A549 (cell line): ENCODE measurements around the gene GM2A. TPM values are rescaled to one million over a fixed set of nuclear protein-coding genes. Genes with fewer than 3 reads are reported as not detected.

Experiments
- ATAC-seq, 2 experiments: fragments of 200-7000 bp in 1 of 2; fragments of >200 bp in 1 of 2; cut with Nextera tagmentation in 1 of 2; cut with Tn5 transposase in 1 of 2; 3 replicates each; pipeline versions ENCODE4 v1.8.0 to v1.9.1; 2018 to 2020; ENCODE audit warnings: mild to moderate bottlenecking in 1 of 2, moderate library complexity in 1 of 2
- CTCF ChIA-PET: fragments of 300-600 bp; sonication (Branson Sonifier 250); formaldehyde crosslinking; extraction: SDS; loops from one replicate; lab custom pipeline; 2021; ENCODE audit warnings: antibody characterized with exemption, inconsistent platforms; lab: Yijun Ruan, JAX
- POLR2A ChIA-PET: fragments of 350-600 bp; formaldehyde crosslinking; extraction: SDS; loops from one replicate; lab custom pipeline; 2021; ENCODE audit warnings: antibody characterized with exemption, inconsistent platforms; lab: Yijun Ruan, JAX
- DNase-seq, 2 experiments: peaks; one replicate each; pipeline versions ENCODE4 v3.0.0 to v3.0.0-alpha.2; 2011 to 2016; ENCODE audit warnings: low read depth in 1 of 2, low spot score in 1 of 2
- FAIRE-seq: peaks from 2 replicates; lab custom pipeline; 2011; peaks lifted over from hg19 to GRCh38; lab: Jason Lieb, UNC
- H3K27ac ChIP-seq, 2 experiments: fragments of >200 bp; sonication (Bioruptor Twin); formaldehyde crosslinking; 3 replicates each; pipeline ENCODE4 v1.5.1; 2016 to 2017
- H3K4me1 ChIP-seq: fragments of >200 bp; sonication (Bioruptor Twin); formaldehyde crosslinking; 3 replicates; pipeline ENCODE4 v1.6.1; 2016
- H3K4me2 ChIP-seq: fragments of >200 bp; sonication (Bioruptor Twin); formaldehyde crosslinking; 3 replicates; pipeline ENCODE4 v1.6.1; 2016
- H3K4me3 ChIP-seq: fragments of >200 bp; sonication (Bioruptor Twin); formaldehyde crosslinking; 3 replicates; pipeline ENCODE4 v1.5.1; 2016
- H3K9me3 ChIP-seq: fragments of >200 bp; sonication (Bioruptor Twin); formaldehyde crosslinking; 3 replicates; pipeline ENCODE4 v1.6.1; 2016
- ATOH8 ChIP-seq: fragments of 250-450 bp; sonication (Bioruptor Pico); IDR thresholded peaks from 2 replicates; pipeline ENCODE4 v1.5.0; 2020; ENCODE audit warnings: low read depth, mild to moderate bottlenecking, moderate library complexity
- CBX2 ChIP-seq: fragments of 200-600 bp; sonication (generic); IDR thresholded peaks from 2 replicates; pipeline ENCODE4 v1.6.1; 2016; ENCODE audit warnings: low read depth, mild to moderate bottlenecking, borderline replicate concordance
- CEBPB ChIP-seq, 2 experiments: fragments of >200 bp in 1 of 2; sonication (Bioruptor Twin) in 1 of 2; formaldehyde crosslinking in 1 of 2; IDR thresholded peaks; 2 replicates each; pipeline ENCODE4 v1.6.1; 2012 to 2016
- ESRRA ChIP-seq: fragments of 150-350 bp; IDR thresholded peaks from 2 replicates; pipeline ENCODE4 v1.6.1; 2014; ENCODE audit warnings: mild to moderate bottlenecking, low read length, borderline replicate concordance
- HMGXB4 ChIP-seq: fragments of 250-450 bp; sonication (Bioruptor Pico); IDR thresholded peaks from 2 replicates; pipeline ENCODE4 v1.5.0; 2021; ENCODE audit warnings: mild to moderate bottlenecking, moderate library complexity, borderline replicate concordance
- HOXA7 ChIP-seq: fragments of 250-450 bp; sonication (Bioruptor Pico); IDR thresholded peaks from 2 replicates; pipeline ENCODE4 v1.5.0; 2020; ENCODE audit warnings: mild to moderate bottlenecking, moderate library complexity
- HOXB13 ChIP-seq: fragments of 250-450 bp; sonication (Bioruptor Pico); IDR thresholded peaks from 2 replicates; pipeline ENCODE4 v1.5.0; 2020; ENCODE audit warnings: low read depth, mild to moderate bottlenecking, moderate library complexity
- JUN ChIP-seq, 2 experiments: fragments of >200 bp; sonication (Bioruptor Twin); formaldehyde crosslinking; IDR thresholded peaks; 2 replicates in 1 of 2; 3 replicates in 1 of 2; pipeline ENCODE4 v1.6.1; 2016 to 2017
- JUNB ChIP-seq: fragments of >200 bp; sonication (Bioruptor Twin); formaldehyde crosslinking; IDR thresholded peaks from 2 replicates; pipeline ENCODE4 v1.6.1; 2016
- KDM5A ChIP-seq: fragments of 200-600 bp; sonication (generic); IDR thresholded peaks from 2 replicates; pipeline ENCODE4 v1.6.1; 2016; ENCODE audit warnings: antibody characterized with exemption, mild to moderate bottlenecking
- NPAS2 ChIP-seq: fragments of 250-450 bp; sonication (Bioruptor Pico); IDR thresholded peaks from 2 replicates; pipeline ENCODE4 v1.8.0; 2022; ENCODE audit warnings: mild to moderate bottlenecking, moderate library complexity, borderline replicate concordance
- NR3C1 ChIP-seq: fragments of >200 bp; sonication (Bioruptor Twin); formaldehyde crosslinking; IDR thresholded peaks from 3 replicates; pipeline ENCODE4 v1.6.1; 2017
- RAD21 ChIP-seq, 2 experiments: fragments of >200 bp in 1 of 2; sonication (Bioruptor Twin) in 1 of 2; formaldehyde crosslinking in 1 of 2; IDR thresholded peaks in 1 of 2; conservative IDR thresholded peaks in 1 of 2; 2 replicates in 1 of 2; 3 replicates in 1 of 2; pipeline ENCODE4 v1.6.1; 2012 to 2018; ENCODE audit warnings: inconsistent platforms in 1 of 2
- RFX5 ChIP-seq: fragments of 450-650 bp; IDR thresholded peaks from 2 replicates; pipeline ENCODE4 v1.7.1; 2014; ENCODE audit warnings: antibody characterized with exemption, mild to moderate bottlenecking, moderate library complexity
- RNF2 ChIP-seq: fragments of 200-600 bp; sonication (generic); IDR thresholded peaks from 2 replicates; pipeline ENCODE4 v1.6.1; 2016; ENCODE audit warnings: low read depth, mild to moderate bottlenecking, antibody characterized with exemption, moderate library complexity, borderline replicate concordance
- USF2 ChIP-seq: fragments of 450-650 bp; IDR thresholded peaks from 2 replicates; pipeline ENCODE4 v1.6.1; 2014; ENCODE audit warnings: antibody characterized with exemption
- ZSCAN20 ChIP-seq: fragments of 250-450 bp; sonication (Bioruptor Pico); IDR thresholded peaks from 2 replicates; pipeline ENCODE4 v1.8.0; 2022; ENCODE audit warnings: mild to moderate bottlenecking, moderate library complexity
- WGBS: methylation state at CpG from one replicate; pipeline ENCODE4 v1.1.6; 2017; ENCODE audit errors: missing lambda C conversion rate; 5-methylcytosine and 5-hydroxymethylcytosine counted together
- polyA plus RNA-seq, 4 experiments: library from polyadenylated mRNA; depleted of rRNA in 3 of 4; stranded (reverse); fragments of >200 nt; fragmentation: RNase III in 1 of 4; extraction: RNeasy Plus Mini Kit Qiagen cat#74134 plus additional on column Dnase treatment in 1 of 4; gene quantifications; 2 replicates in 3 of 4; 3 replicates in 1 of 4; pipeline ENCODE4 v1.2.3, GENCODE V29; 2011 to 2017
- TF ChIP-seq, protein P1 (sequence below): fragments of 200-600 bp; sonication (generic); IDR thresholded peaks from 2 replicates; pipeline ENCODE4 v1.6.1; 2016; ENCODE audit warnings: antibody characterized with exemption, mild to moderate bottlenecking, moderate library complexity

GM2A gene
- polyA plus RNA-seq, 2 of the 4 experiments (the other 2 are of a cell fraction): 9.6 to 17.4 TPM

DNA sequence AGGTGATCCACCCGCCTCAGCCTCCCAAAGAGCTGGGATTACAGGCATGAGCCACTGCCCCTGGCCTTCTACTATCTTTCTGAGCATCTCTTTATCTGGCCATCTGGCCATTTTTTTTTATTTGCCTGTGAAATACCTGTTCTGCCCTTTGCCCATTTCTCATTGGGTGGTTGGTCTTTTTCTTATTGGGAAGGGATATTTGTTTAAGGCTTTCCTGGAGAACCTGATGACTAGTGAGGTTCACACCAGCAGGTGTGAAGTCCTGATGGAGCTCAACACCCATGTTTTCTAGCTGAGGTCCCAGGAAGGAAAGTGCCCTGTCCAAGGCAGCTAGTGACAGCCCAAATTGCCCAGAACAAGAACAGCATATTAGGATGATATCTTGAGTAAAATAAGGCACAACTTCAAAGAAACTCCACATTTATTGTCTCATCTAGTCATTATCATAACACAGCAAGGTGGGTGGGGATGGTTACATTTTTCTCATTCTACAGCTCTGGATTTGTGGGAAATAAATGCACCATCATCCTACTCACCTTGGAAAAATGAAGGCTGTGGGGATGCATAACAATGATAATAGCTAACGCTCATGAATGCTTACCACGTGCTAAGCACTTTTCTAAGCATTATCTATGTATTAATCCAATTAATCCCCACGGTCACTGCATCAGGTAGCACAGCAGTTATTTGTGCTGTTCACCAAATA, 30.3 kb downstream of the GM2A start:
- no peak for FAIRE-seq
- POLR2A ChIA-PET: no interaction called here

DNA sequence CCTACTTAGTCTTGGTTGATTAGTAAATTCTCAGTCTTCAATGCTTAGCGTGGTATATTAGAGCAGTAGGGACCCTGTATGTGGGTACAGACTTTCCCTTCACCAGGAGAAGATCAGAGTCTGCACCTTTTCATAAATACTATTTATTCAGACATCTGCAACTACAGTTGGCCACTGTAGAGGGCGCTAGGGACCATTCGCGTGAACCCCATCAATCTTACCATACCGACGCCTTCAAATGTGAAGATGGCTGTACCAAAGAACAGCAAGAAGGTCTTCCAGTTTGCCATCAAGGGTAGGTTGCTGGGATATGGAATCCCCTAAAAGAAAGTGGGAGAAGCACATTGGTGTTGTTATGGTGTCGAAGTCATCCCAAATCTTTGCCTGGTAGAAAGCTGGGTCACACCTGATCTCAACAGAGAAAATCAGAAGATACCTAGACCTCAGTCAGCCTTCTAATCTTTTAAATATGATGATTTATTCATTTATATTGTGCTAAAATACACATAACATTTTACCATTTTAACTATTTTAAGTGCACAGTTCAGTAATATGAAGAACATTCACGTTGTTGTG, 31.5 kb downstream of the GM2A start:
- 20% methylated on average over 8 of the region's 8 CpGs for WGBS
- H3K27ac ChIP-seq: no peak overlapping the region
- H3K4me2 ChIP-seq: no peak overlapping the region
- H3K9me3 ChIP-seq: no peaks in the 10 kb centered on the region
- no peak for TF ChIP-seq RFX5
- TF ChIP-seq, protein P1, sequence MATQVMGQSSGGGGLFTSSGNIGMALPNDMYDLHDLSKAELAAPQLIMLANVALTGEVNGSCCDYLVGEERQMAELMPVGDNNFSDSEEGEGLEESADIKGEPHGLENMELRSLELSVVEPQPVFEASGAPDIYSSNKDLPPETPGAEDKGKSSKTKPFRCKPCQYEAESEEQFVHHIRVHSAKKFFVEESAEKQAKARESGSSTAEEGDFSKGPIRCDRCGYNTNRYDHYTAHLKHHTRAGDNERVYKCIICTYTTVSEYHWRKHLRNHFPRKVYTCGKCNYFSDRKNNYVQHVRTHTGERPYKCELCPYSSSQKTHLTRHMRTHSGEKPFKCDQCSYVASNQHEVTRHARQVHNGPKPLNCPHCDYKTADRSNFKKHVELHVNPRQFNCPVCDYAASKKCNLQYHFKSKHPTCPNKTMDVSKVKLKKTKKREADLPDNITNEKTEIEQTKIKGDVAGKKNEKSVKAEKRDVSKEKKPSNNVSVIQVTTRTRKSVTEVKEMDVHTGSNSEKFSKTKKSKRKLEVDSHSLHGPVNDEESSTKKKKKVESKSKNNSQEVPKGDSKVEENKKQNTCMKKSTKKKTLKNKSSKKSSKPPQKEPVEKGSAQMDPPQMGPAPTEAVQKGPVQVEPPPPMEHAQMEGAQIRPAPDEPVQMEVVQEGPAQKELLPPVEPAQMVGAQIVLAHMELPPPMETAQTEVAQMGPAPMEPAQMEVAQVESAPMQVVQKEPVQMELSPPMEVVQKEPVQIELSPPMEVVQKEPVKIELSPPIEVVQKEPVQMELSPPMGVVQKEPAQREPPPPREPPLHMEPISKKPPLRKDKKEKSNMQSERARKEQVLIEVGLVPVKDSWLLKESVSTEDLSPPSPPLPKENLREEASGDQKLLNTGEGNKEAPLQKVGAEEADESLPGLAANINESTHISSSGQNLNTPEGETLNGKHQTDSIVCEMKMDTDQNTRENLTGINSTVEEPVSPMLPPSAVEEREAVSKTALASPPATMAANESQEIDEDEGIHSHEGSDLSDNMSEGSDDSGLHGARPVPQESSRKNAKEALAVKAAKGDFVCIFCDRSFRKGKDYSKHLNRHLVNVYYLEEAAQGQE: no peak
- TF ChIP-seq ATOH8 (CRISPR knock-in tag): no peak
- no peak for TF ChIP-seq ESRRA
- TF ChIP-seq HOXB13 (CRISPR knock-in tag): no peak
- 0 out of 5 replicates have a peak, but pooled peaks of 1 of the 2 experiments have one; percentile 16 for TF ChIP-seq RAD21 (conservative IDR thresholded peaks at IDR 0.05 in 1 of 2, IDR thresholded peaks at IDR 0.05 in 1 of 2)
- TF ChIP-seq CEBPB (IDR thresholded peaks at IDR 0.05): no peak
- no peak for TF ChIP-seq HOXA7 (CRISPR knock-in tag)
- ChIA-PET POLR2A (no interaction called here), CTCF (interaction anchor here (1.0 kb wide), 1 partner anchor 31 kb away, joined by 3 read pairs; the partner anchor contains the start of gene GM2A)
- H3K4me3 ChIP-seq: no peak overlapping the region
- FAIRE-seq (no peak), ATAC-seq (peak in 1 of 2 experiments; percentile 60; a peak in 2 of 6 replicates), DNase-seq (peak in 1 of 2 experiments; percentile 33)
- H3K4me1 ChIP-seq: no peaks in the 10 kb centered on the region

More for the DNA sequence above, 30.3 kb downstream of the GM2A start:
- WGBS: 16% methylated on average over 4 of the region's 4 CpGs
- Histone ChIP-seq H3K4me1 (no peaks in the 10 kb centered on the region), H3K27ac (no peak overlapping the region), H3K9me3 (no peaks in the 10 kb centered on the region), H3K4me3 (no peak overlapping the region), H3K4me2 (no peak overlapping the region)
- ATAC-seq: no peak
- CTCF ChIA-PET: interaction anchor here (1.0 kb wide), 1 partner anchor 30 kb away, joined by 3 read pairs; the partner anchor contains the start of gene GM2A
- no peak for DNase-seq
- no peak for TF ChIP-seq JUN (IDR thresholded peaks at IDR 0.05)
- TF ChIP-seq ESRRA: no peak
- TF ChIP-seq KDM5A: no peak
- TF ChIP-seq JUNB: no peak

DNA sequence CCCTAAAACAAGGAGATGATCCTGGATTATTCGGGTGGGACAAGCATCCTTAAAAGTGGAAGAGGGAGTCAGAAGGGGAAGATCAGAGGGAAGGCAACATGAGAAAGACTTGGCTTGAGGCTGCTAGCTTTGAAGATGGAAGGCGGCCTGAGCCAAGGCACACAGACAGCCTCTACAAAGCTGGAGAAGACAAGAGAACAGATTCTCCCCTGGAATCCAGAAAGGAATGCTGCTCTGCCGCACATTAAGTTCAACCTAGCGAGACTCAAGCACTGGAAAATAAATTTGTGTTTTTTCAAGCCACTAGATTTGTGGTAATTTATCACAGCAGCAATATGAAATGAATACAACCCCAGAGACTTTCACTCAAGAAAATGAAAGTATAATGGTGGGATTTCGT, 32.7 kb downstream of the GM2A start:
- H3K9me3 ChIP-seq: no peaks in the 10 kb centered on the region
- WGBS: 48% methylated on average over 5 of the region's 5 CpGs
- FAIRE-seq (no peak), ATAC-seq (no peak), DNase-seq (no peak)
- CTCF ChIA-PET: no interaction called here
- no peaks in the 10 kb centered on the region for H3K4me1 ChIP-seq
- POLR2A ChIA-PET: no interaction called here
- no peak overlapping the region for H3K27ac ChIP-seq
- H3K4me2 ChIP-seq: 0 out of 3 replicates have a peak overlapping the region, but pooled peaks have one; percentile 5
- no peak for TF ChIP-seq NR3C1
- TF ChIP-seq HMGXB4 (CRISPR knock-in tag): no peak
- no peak for TF ChIP-seq RAD21 (conservative IDR thresholded peaks at IDR 0.05 in 1 of 2, IDR thresholded peaks at IDR 0.05 in 1 of 2)
- TF ChIP-seq ZSCAN20 (CRISPR knock-in tag): no peak
- TF ChIP-seq CBX2: no peak
- TF ChIP-seq NPAS2 (CRISPR knock-in tag): no peak
- TF ChIP-seq CEBPB (IDR thresholded peaks at IDR 0.05): no peak
- no peak for TF ChIP-seq RNF2
- TF ChIP-seq USF2: no peak
- no peak for TF ChIP-seq ESRRA
- H3K4me3 ChIP-seq: no peak overlapping the region
